GM23338 (cell line): ENCODE data around the gene CCDC102A.

Experiments used
- CREB1 ChIP-seq: fragments of 250-450 bp; sonication (Bioruptor Pico); IDR thresholded peaks from 2 replicates; pipeline ENCODE4 v1.5.0; 2020; ENCODE audit warnings: low read depth, mild to moderate bottlenecking, moderate library complexity
- CTCF ChIP-seq, 2 experiments: fragments of 200-600 bp in 1 of 2; sonication (generic) in 1 of 2; conservative IDR thresholded peaks; 2 replicates each; pipeline versions ENCODE4 v1.5.1 to v1.6.1; 2016 to 2017; ENCODE audit warnings: antibody characterized with exemption in 2 of 2, low read depth in 2 of 2, mild to moderate bottlenecking in 2 of 2, moderate library complexity in 1 of 2
- ETS1 ChIP-seq: IDR thresholded peaks from 2 replicates; pipeline ENCODE4 v1.6.1; 2016; ENCODE audit warnings: antibody characterized with exemption
- EZH2 ChIP-seq: fragments of 200-600 bp; sonication (generic); IDR thresholded peaks from one replicate; pipeline ENCODE4 v1.8.0; 2017; ENCODE audit warnings: antibody characterized with exemption, mild to moderate bottlenecking, low read depth; ENCODE audit not compliant: unreplicated experiment
- EZH2phosphoT487 ChIP-seq: fragments of 200-600 bp; sonication (generic); IDR thresholded peaks from one replicate; pipeline ENCODE4 v1.8.1; 2018; ENCODE audit warnings: antibody characterized with exemption; ENCODE audit not compliant: unreplicated experiment
- JUNB ChIP-seq: IDR thresholded peaks from one replicate; pipeline ENCODE4 v1.6.1; 2016; ENCODE audit warnings: antibody characterized with exemption; ENCODE audit not compliant: unreplicated experiment
- NANOG ChIP-seq: IDR thresholded peaks from 2 replicates; pipeline ENCODE4 v1.6.1; 2016; ENCODE audit warnings: antibody characterized with exemption, borderline replicate concordance
- POLR2AphosphoS5 ChIP-seq: IDR thresholded peaks from 2 replicates; pipeline ENCODE4 v1.6.1; 2016; ENCODE audit warnings: antibody characterized with exemption, low read depth
- REST ChIP-seq: IDR thresholded peaks from one replicate; pipeline ENCODE4 v1.6.1; 2018; ENCODE audit warnings: antibody characterized with exemption; ENCODE audit not compliant: unreplicated experiment
- STAT1 ChIP-seq: IDR thresholded peaks from one replicate; pipeline ENCODE4 v1.6.1; 2016; ENCODE audit warnings: antibody characterized with exemption; ENCODE audit not compliant: unreplicated experiment
- ZNF114 ChIP-seq: fragments of 250-450 bp; sonication (Bioruptor Pico); IDR thresholded peaks from 2 replicates; pipeline ENCODE4 v1.5.0; 2020; ENCODE audit warnings: mild to moderate bottlenecking, moderate library complexity
- ZNF331 ChIP-seq: fragments of 250-450 bp; sonication (Bioruptor Pico); IDR thresholded peaks from 2 replicates; pipeline ENCODE4 v1.5.0; 2020; ENCODE audit warnings: low read depth, mild to moderate bottlenecking, moderate library complexity
- ZNF462 ChIP-seq: fragments of 250-450 bp; sonication (Bioruptor Pico); IDR thresholded peaks from 2 replicates; pipeline ENCODE4 v1.5.0; 2020; ENCODE audit warnings: mild to moderate bottlenecking, moderate library complexity

- TF ChIP-seq CTCF (conservative IDR thresholded peaks at IDR 0.05; ENCODE audit: low read depth in 2 of 2) = no peak
- no peak for TF ChIP-seq EZH2
- no peak for TF ChIP-seq POLR2AphosphoS5
- TF ChIP-seq ZNF331 = no peak
- TF ChIP-seq JUNB = no peak
- no peak for TF ChIP-seq REST
- TF ChIP-seq EZH2phosphoT487 = no peak
- no peak for TF ChIP-seq ZNF114
- no peak for TF ChIP-seq CREB1 (CRISPR knock-in tag)
- no peak for TF ChIP-seq STAT1
- no peak; the same call in 1 of the 2 replicates for TF ChIP-seq ETS1
- TF ChIP-seq ZNF462 = no peak
- TF ChIP-seq NANOG = no peak
Measured at GRCh38 chr16:57479976-57480753, 56.2 kb downstream of the CCDC102A start.
